HG02938 (cell line): ENCODE measurements around the gene MYO5A.
"Not testable (repeated sequence)": the region's sequence is repeated elsewhere in the genome, so short reads cannot be mapped to it uniquely, and the experiment has no call there.

Source experiments
- ATAC-seq: cut with Tn5 transposase; IDR thresholded peaks from one replicate; pipeline ENCODE4 v1.9.1; 2021; ENCODE audit warnings: mild to moderate bottlenecking, moderate library complexity; ENCODE audit not compliant: unreplicated experiment

Gene MYO5A

GRCh38 chr15:52546031-52546751, 17.5 kb upstream of the MYO5A start:
- ATAC-seq: no peak

- ATAC-seq: no peak
Measured at GRCh38 chr15:52540374-52541012, 11.8 kb upstream of the MYO5A start.

GRCh38 chr15:52537459-52537858, 8.8 kb upstream of the MYO5A start:
- no peak for ATAC-seq

- no peak for ATAC-seq
Measured at GRCh38 chr15:52532427-52532826, 3.7 kb upstream of the MYO5A start.

- no peak for ATAC-seq
Measured at GRCh38 chr15:52529940-52530339, 1.3 kb upstream of the MYO5A start.

GRCh38 chr15:52529341-52529924, 753 bp upstream of the MYO5A start:
- peak; percentile 13 for ATAC-seq

GRCh38 chr15:52527911-52528563, 643 bp downstream of the MYO5A start:
- ATAC-seq: no peak

GRCh38 chr15:52527196-52527910, 1.3 kb downstream of the MYO5A start:
- ATAC-seq: no peak

- ATAC-seq: no peak
Measured at GRCh38 chr15:52524223-52525136, 4.2 kb downstream of the MYO5A start.

GRCh38 chr15:52523647-52524046, 5.0 kb downstream of the MYO5A start:
- ATAC-seq: no peak

- no peak for ATAC-seq
Measured at GRCh38 chr15:52523192-52523591, 5.5 kb downstream of the MYO5A start.

GRCh38 chr15:52521682-52522081, 7.0 kb downstream of the MYO5A start:
- ATAC-seq: no peak

GRCh38 chr15:52520421-52520820, 8.3 kb downstream of the MYO5A start:
- no peak for ATAC-seq

GRCh38 chr15:52518487-52519371, 10.0 kb downstream of the MYO5A start:
- no peak for ATAC-seq

- ATAC-seq: no peak
Measured at GRCh38 chr15:52517014-52517413, 11.7 kb downstream of the MYO5A start.

GRCh38 chr15:52515343-52515742, 13.3 kb downstream of the MYO5A start:
- ATAC-seq: no peak

- no peak for ATAC-seq
Measured at GRCh38 chr15:52514482-52514881, 14.2 kb downstream of the MYO5A start.

GRCh38 chr15:52512869-52513268, 15.8 kb downstream of the MYO5A start:
- ATAC-seq: not testable (repeated sequence)

- no peak for ATAC-seq
Measured at GRCh38 chr15:52511084-52511483, 17.6 kb downstream of the MYO5A start.
